Parathyroid adenoma (tissue), 2 donors: Measurements from ENCODE around the gene TAOK1.

Experiments used
- H2AFZ ChIP-seq: fragments of 300-600 bp; sonication (generic); one replicate; pipeline ENCODE4 v1.7.0; 2017; ENCODE audit warnings: antibody characterized with exemption, mild to moderate bottlenecking
- H3K27ac ChIP-seq: fragments of 300-600 bp; sonication (generic); one replicate; pipeline ENCODE4 v1.7.0; 2017
- H3K27me3 ChIP-seq: fragments of 300-600 bp; sonication (generic); one replicate; pipeline ENCODE4 v1.7.0; 2017; ENCODE audit warnings: low read length; ENCODE audit not compliant: control insufficient read depth, insufficient read depth
- H3K36me3 ChIP-seq: fragments of 300-600 bp; sonication (generic); one replicate; pipeline ENCODE4 v1.7.0; 2017; ENCODE audit warnings: low read length; ENCODE audit not compliant: control insufficient read depth, insufficient read depth
- H3K4me1 ChIP-seq: fragments of 300-600 bp; sonication (generic); one replicate; pipeline ENCODE4 v1.7.0; 2017; ENCODE audit warnings: control low read depth
- H3K4me2 ChIP-seq: fragments of 300-600 bp; sonication (generic); one replicate; pipeline ENCODE4 v1.7.0; 2017; ENCODE audit warnings: low read length
- H3K4me3 ChIP-seq: fragments of 300-600 bp; sonication (generic); one replicate; pipeline ENCODE4 v1.7.0; 2017; ENCODE audit warnings: low read depth, low read length
- H3K79me2 ChIP-seq: fragments of 300-600 bp; sonication (generic); one replicate; pipeline ENCODE4 v1.7.0; 2017; ENCODE audit warnings: control low read depth
- H3K9ac ChIP-seq: fragments of 300-600 bp; sonication (generic); one replicate; pipeline ENCODE4 v1.7.0; 2017; ENCODE audit warnings: mild to moderate bottlenecking
- H3K9me3 ChIP-seq: fragments of 300-600 bp; sonication (generic); one replicate; pipeline ENCODE4 v1.7.0; 2017; ENCODE audit warnings: low read length; ENCODE audit not compliant: control insufficient read depth
- CTCF ChIP-seq: fragments of 300-600 bp; sonication (generic); IDR thresholded peaks from one replicate; pipeline ENCODE4 v1.7.0; 2017; ENCODE audit warnings: antibody characterized with exemption, mild to moderate bottlenecking
- donor health status: primary hyperparathyroidism.

The TAOK1 gene

DNA sequence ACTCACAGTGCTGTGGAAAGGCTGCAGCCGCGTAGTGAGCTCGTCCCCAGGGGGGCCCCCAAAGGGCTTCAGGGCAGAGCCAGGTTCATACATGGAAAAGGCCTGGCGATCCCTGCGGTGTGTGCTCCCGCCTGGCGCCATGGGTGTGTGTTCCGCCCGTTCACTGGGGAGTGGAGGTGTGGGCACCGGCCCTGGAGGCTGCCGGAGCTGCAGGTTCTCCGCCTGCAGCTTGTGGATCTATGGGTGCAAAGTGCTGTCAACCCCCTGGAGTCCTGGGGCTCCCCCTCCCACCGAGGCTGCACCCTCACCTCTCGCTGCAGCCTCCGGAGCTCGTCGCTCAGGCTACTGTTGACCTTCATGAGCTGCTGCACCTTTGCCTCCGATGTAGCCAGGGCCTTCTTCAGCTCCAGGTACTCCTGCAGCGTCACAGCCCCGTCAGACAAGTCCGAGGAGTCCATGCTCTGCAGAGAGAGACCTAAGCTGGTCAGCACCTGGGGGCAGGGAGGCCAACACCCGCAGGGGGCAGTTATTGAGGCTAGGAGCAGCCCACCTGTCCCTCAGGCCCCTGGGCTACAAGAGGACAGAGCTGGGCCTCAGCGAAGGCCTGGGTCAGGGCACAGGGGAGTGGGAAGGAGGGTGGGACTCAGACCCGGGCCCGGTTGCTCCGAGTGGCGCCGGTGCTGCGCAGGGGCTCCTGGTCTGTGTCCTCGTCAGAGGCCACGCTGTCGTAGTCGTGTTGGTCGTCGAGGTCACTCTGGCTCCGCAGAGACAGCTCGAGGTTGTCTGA lies 186.2 kb downstream of the TAOK1 start:
- no peak overlapping the region for H3K4me3 ChIP-seq
- TF ChIP-seq CTCF, result no peak
- H3K27me3 ChIP-seq, result no peaks in the 10 kb centered on the region
- H3K4me2 ChIP-seq, result no peak overlapping the region
- H3K4me1 ChIP-seq, result no peaks in the 10 kb centered on the region
- no peak overlapping the region for H2AFZ ChIP-seq
- no peak overlapping the region for H3K27ac ChIP-seq
- no peaks in the 10 kb centered on the region for H3K36me3 ChIP-seq
- H3K9me3 ChIP-seq, result no peaks in the 10 kb centered on the region
- H3K79me2 ChIP-seq, result peaks cover 7% of the 10 kb centered on the region
- H3K9ac ChIP-seq, result no peak overlapping the region

DNA sequence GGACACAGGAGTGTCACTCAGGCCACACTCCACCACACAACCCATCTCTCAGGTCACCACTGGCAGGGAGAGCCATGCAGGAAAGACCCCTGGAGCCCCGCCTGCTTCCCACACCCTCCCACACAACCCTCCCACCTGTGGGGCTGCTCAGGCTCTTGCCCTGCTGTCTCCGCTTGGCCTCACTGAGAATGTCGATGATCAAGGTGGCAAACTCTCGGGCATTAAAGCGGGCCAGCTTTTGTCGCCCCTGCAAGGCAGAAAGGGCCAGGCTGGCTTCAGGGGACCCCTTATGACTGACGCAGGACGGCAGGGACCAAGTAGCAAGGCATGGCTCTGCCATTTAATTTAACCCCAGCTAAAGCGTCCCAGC lies 186.8 kb downstream of the TAOK1 start:
- Histone ChIP-seq H3K4me2 (no peak overlapping the region), H3K9me3 (no peaks in the 10 kb centered on the region), H2AFZ (no peak overlapping the region), H3K4me1 (no peaks in the 10 kb centered on the region), H3K27ac (no peak overlapping the region), H3K36me3 (no peaks in the 10 kb centered on the region), H3K4me3 (no peak overlapping the region), H3K79me2 (peaks cover 7% of the 10 kb centered on the region), H3K27me3 (no peaks in the 10 kb centered on the region), H3K9ac (no peak overlapping the region)
- TF ChIP-seq CTCF, result no peak

DNA sequence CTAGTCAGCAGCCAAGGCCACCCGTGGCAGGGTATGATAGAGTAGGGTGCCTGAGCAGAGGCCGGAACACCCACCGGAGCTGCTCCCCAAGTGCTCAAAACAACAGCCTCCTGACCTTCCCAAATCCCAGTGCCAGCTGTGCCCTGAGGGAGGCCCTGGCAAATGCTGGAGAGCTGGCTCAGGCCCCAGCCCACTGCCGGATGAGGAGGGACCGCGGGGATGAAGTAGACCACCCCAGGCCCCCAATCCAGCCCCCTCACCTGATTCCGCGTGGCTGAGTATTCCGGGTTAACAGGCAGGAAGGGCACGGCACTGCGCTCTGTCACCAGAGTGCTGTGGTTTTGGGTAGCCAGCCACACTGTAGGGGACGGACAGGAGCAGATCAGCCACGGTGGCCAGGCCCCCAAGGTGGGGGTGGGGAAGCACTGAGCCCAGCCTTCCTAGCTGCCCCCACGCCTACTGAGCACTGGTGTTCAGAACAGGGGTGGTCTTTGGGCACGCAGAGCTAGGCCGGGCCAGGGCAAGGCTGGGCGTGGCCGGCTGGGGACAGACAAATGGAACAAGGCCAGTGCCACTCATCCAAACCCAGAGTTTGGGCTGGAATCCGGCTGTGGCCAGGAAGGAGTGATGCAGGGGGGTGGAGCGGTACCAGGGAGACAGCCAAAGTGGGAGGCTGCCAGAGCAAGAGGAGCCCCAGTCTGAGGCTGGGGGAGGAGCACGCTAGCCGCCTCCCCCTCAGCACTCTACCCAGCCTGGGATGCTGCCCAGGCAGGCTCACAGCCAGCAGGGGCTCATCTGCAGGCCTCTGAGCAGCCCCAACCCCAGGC lies 187.4 kb downstream of the TAOK1 start:
- H3K9me3 ChIP-seq, result no peaks in the 10 kb centered on the region
- H3K27me3 ChIP-seq, result no peaks in the 10 kb centered on the region
- no peak overlapping the region for H3K9ac ChIP-seq
- no peaks in the 10 kb centered on the region for H3K4me1 ChIP-seq
- H3K79me2 ChIP-seq, result peaks cover 7% of the 10 kb centered on the region
- no peaks in the 10 kb centered on the region for H3K36me3 ChIP-seq
- TF ChIP-seq CTCF, result no peak
- H3K4me3 ChIP-seq, result no peak overlapping the region
- H3K4me2 ChIP-seq, result no peak overlapping the region
- H2AFZ ChIP-seq, result no peak overlapping the region
- H3K27ac ChIP-seq, result no peak overlapping the region

DNA sequence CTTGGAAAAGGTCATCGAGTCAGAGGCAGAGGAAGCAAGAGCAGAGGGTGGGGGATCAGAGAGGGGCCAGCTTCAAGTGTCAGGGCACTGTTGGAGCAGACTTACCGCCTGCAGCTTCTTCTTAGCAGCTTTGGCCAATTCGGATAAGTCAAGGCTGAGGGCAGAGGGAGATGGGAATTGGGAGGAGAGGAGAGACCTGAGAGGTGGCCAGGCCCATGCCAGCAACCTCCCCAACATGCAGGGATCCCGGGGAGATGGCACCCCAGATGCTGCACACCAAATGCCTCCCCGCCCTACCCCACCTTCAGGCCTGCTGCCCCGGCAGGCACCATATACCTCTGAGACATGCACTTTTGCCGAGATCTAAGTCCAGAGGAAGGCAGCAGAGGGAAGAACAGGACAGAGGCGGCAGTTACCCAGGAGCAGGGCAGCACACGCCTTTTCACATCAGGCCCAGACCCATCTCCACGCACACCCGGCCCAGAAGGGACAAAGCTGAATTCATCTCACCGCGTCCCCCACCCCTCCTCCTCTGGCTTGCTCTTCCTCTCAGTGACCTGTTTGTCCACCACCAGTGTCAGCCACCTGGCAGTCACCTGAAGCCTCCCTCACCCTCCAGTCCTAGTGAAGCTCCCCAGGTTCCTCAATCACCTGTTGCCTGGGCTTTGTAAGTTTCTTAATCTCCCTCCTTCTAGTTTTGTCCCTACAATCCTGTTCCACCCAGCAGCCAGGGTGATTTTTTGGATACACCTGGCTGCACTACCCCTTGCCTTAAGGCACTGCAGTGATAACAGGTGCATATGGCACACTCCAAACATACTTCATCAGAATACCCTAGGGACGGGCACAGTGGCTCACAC lies 188.7 kb downstream of the TAOK1 start:
- H3K27me3 ChIP-seq, result no peaks in the 10 kb centered on the region
- peaks cover 8% of the 10 kb centered on the region for H3K79me2 ChIP-seq
- no peaks in the 10 kb centered on the region for H3K36me3 ChIP-seq
- no peak for TF ChIP-seq CTCF
- H3K9me3 ChIP-seq, result no peaks in the 10 kb centered on the region
- H3K4me3 ChIP-seq, result no peak overlapping the region
- H2AFZ ChIP-seq, result no peak overlapping the region
- no peak overlapping the region for H3K9ac ChIP-seq
- no peak overlapping the region for H3K4me2 ChIP-seq
- no peaks in the 10 kb centered on the region for H3K4me1 ChIP-seq
- no peak overlapping the region for H3K27ac ChIP-seq
